HG03575 (cell line): Measurements from ENCODE around the gene ZNF341.

Source experiments
- ATAC-seq: cut with Tn5 transposase; IDR thresholded peaks from one replicate; pipeline ENCODE4 v1.9.1; 2021; ENCODE audit not compliant: unreplicated experiment, insufficient number of reproducible peaks, low FRiP score; ENCODE audit errors: extremely low read depth

The ZNF341 gene

DNA sequence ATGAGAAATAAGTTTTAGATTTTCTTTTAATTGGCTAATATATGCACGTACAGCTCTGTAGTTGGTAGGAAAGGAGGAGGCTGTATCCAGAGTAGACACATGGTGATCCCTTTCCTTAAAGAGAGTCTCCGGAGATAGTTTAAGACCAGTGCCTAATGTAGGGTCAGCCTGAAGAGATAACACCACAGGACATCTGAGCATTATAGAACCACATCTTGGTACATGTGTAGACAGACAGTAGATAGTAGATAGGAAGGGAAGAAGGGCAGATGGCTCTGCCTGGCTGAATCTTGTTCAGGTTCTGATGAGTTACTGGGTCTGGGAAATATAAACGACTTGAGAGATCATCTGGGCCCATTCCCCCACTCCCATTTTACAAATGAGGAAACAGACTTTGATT is 97.8 kb downstream of the ZNF341 start:
- no peak for ATAC-seq

GRCh38 chr20:33830371-33830770 is 98.6 kb downstream of the ZNF341 start:
- no peak for ATAC-seq

DNA sequence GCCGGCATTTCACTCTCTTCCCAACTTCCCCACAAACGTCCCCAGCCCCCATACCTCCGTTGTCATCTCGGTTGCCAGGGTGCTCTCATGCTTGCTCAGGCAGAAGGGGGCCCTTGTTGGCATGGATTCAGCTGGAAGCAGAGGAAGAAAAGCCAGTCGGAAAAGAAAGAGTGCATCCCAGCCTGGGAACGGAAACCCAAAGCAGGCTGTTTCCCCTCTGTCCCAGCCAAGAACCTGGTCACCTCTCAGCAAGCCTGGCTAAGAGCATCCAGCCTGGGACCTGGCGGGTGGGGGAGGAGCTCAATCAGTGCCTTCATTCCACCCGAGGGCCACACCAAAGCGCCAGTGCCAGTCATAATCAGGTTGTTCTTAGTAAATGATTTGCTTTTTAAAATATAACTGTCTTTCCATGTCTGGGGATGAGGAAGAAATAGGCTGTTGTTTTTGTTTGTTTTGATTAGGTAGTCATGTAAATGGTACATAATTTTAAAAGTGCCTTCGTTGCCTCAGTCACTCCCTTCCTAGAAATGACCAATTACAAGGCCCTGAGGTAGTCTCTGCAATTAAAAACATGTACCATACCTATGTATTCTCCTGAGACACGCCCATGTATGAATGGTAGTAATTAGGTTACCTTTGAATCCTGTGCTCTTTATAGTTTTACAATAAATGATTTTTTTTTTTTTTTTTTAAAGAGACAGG is 100.5 kb downstream of the ZNF341 start:
- no peak for ATAC-seq

DNA sequence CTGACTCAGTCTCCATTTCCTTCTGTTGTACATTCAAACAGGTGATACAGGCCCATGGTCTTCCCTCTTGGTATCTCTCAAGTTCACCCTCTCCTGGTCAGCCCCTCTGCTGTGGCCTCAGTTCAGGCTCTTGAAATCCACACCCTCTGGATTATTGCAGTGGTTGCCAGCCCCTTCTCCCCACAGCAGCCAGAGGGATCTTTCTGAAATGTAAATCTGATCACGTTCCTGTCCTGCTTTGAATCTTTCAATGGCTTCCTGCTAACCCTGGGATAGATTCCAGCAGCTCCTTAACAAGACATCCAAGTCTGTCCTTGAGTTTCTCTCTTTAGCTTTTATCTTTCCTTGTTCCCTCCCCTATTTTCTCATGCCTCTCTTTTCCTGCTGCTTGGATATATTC is 101.5 kb downstream of the ZNF341 start:
- no peak for ATAC-seq

DNA sequence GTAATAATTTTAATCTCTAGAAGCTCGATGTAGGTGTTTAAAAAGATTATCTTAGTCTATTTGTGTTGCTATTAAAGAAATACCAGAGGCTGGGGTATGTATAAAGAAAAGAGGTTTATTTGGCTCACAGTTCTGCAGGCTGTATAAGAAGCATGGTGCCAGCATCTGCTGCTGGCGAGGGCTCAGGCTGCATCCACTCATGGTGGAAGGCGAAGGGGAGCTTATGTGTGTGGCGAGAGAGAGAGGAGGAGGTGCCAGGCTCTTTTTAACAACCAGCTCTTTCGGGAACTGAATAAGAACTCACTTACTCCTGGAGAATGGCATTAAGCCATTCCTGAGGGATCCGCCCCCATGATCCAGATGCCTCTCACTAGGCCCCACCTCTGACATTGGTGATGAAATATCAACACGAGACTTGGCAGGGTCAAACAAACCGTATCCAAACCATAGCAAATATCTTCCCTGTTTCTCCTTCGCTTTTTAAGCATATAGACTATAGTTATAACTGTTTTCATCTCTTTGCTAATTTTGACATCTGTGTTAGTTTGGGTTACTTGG is 103.9 kb downstream of the ZNF341 start:
- ATAC-seq: no peak

- ATAC-seq: no peak
Observed at GRCh38 chr20:33836277-33836676, 104.5 kb downstream of the ZNF341 start.

- ATAC-seq: no peak
Observed at GRCh38 chr20:33837096-33837830, 105.5 kb downstream of the ZNF341 start.

DNA sequence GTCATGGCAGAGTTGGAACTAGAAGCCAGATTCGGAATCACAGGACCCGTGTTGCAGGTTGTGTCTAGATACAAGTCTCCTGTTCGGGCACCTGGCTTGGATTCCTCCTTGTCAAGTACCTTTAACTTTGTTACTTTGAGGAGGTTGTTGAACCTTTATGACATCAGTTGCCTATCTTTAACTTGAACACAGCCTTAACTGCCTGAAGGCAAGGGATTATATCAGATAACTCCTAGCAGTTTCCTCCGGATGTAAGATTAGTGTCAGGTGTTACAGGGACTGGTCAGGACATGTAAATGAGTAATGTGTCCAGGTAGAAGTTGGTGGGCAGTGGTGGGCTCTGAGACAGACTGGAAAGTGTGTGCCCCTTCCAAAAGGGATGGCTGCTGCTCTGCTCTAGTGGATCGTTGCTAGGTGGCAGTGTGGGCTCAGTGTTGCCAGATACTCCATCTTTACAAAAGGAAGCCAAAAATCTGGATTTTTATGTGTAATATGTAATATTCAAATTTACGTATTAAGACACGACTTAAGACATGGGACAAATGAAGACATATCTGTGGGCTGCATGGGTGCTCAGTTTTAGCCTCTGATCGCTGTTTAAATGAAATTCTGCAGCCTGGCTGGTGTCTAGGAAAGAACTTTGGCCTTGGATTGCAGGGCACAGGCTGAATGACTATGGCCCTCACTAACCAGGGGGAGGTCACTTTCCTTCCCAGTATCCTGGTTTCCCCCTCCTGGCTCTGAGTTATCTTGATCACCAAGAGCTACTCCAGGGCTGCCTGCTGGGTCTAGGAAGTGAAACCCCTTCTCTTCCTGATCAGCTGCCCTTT is 106.5 kb downstream of the ZNF341 start:
- ATAC-seq: no peak

- ATAC-seq: no peak
Observed at GRCh38 chr20:33839591-33839990, 107.8 kb downstream of the ZNF341 start.

DNA sequence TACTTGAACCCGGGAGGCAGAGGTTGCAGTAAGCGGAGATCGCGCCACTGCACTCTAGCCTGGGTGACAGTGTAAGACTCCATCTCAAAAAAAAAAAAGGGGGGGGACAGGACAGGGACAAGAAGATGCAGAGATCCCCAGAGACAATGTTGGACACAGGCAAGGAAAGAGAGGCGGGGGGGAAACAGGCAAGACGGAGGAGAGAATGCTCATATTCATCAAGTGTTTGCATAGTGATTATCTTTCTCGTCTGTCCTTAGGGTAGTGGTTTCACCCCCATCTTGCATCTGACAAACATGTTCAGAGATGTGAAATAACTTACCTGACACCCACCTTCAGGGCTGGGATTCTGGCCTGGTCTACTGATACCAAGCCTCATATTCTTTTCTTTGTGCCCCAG is 108.4 kb downstream of the ZNF341 start:
- no peak for ATAC-seq

DNA sequence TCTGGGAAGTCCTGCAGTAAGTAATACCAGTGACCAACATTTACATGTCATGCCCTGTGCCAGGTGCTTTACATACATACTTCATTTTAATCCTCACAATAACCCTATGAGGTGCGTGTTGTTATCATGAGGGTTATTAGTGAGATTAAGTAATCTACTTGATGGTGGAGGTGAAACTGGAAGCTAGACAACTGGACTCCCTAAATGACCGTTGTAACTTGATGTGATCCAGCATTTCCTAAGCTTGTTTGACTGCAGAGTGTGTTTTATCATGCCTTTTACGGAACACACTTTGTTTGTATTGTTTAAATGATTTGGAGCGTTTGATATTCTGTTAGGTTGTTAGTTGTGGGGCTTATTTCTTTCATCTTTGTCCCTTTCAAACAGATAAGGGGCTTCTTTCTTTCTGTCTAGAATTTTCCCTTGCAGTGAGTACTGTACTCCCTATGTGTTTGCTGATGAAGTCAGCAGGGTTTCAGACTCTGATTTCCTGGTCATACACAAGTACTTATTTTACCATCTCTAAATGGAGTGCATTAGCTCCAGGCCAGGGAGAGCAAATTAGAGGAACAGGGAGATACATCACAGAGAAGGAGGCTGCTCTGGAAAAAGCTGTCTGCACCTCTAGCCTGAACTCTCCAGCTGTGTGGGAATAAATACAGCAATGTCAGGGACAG is 109.1 kb downstream of the ZNF341 start:
- ATAC-seq: no peak

DNA sequence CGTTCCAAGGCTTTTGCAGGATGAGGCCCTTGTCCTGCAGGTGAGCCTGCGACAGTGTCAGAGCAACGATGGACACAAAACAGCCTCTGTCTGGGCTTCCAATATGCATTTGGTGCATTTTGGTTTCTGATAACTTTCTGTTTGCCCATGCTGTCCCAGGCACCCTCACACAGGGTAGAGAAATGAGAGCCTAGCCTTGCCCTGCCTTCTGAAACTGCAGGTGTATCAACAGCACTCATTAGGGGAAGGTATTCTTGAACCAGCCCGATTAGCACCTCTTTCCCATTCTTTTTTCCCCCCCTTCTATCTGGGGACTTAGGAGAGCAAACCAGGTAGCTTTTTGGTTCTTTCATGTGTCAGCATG is 109.6 kb downstream of the ZNF341 start:
- ATAC-seq: no peak
